Urothelium cell line (cell line): ENCODE results near the gene ZC3HAV1.
"Not testable (repeated sequence)": the region's sequence is repeated elsewhere in the genome, so short reads cannot be mapped to it uniquely, and the experiment has no call there.

Source experiments
- DNase-seq: peaks from one replicate; pipeline ENCODE4 v3.0.0; 2011; ENCODE audit warnings: low spot score, mixed read lengths
- FAIRE-seq: peaks from 2 replicates; lab custom pipeline; 2011; peaks lifted over from hg19 to GRCh38; lab: Jason Lieb, UNC

The ZC3HAV1 gene

GRCh38 chr7:139112741-139113250, 3.3 kb upstream of the ZC3HAV1 start:
- FAIRE-seq: no peak

GRCh38 chr7:139112316-139112715, 2.8 kb upstream of the ZC3HAV1 start:
- FAIRE-seq (no peak), DNase-seq (no peak)

More at GRCh38 chr7:139112741-139113250, 3.3 kb upstream of the ZC3HAV1 start:
- DNase-seq: no peak

- no peak for DNase-seq
- FAIRE-seq: no peak
These were observed 2.3 kb upstream of the ZC3HAV1 start for GRCh38 chr7:139111811-139112301.

- FAIRE-seq: no peak
- DNase-seq: no peak
These were observed 1.6 kb upstream of the ZC3HAV1 start for GRCh38 chr7:139111147-139111546.

GRCh38 chr7:139109983-139110411, 477 bp upstream of the ZC3HAV1 start:
- FAIRE-seq: no peak

GRCh38 chr7:139108266-139109187, 993 bp downstream of the ZC3HAV1 start:
- DNase-seq (peak; percentile 21), FAIRE-seq (no peak)

More at GRCh38 chr7:139109983-139110411, 477 bp upstream of the ZC3HAV1 start:
- no peak for DNase-seq

GRCh38 chr7:139106959-139107358, 2.6 kb downstream of the ZC3HAV1 start:
- FAIRE-seq (no peak), DNase-seq (no peak)

- not testable (repeated sequence) for DNase-seq, FAIRE-seq
These were observed 3.3 kb downstream of the ZC3HAV1 start for GRCh38 chr7:139106227-139106626.

- FAIRE-seq: no peak
These were observed 4.0 kb downstream of the ZC3HAV1 start for GRCh38 chr7:139105484-139105883.

GRCh38 chr7:139104091-139104450, 5.4 kb downstream of the ZC3HAV1 start:
- DNase-seq (no peak), FAIRE-seq (no peak)

More at GRCh38 chr7:139105484-139105883, 4.0 kb downstream of the ZC3HAV1 start:
- no peak for DNase-seq

- FAIRE-seq: no peak
- no peak for DNase-seq
These were observed 6.3 kb downstream of the ZC3HAV1 start for GRCh38 chr7:139103057-139103815.

- not testable (repeated sequence) for DNase-seq, FAIRE-seq
These were observed 7.8 kb downstream of the ZC3HAV1 start for GRCh38 chr7:139101637-139102158.

- DNase-seq (no peak), FAIRE-seq (no peak)
These were observed 10.2 kb downstream of the ZC3HAV1 start for GRCh38 chr7:139099172-139099947.

GRCh38 chr7:139095194-139095659, 14.3 kb downstream of the ZC3HAV1 start:
- no peak for FAIRE-seq
- no peak for DNase-seq

GRCh38 chr7:139094596-139094995, 14.9 kb downstream of the ZC3HAV1 start:
- no peak for FAIRE-seq
- DNase-seq: no peak

GRCh38 chr7:139094030-139094429, 15.5 kb downstream of the ZC3HAV1 start:
- no peak for DNase-seq
- FAIRE-seq: no peak

- DNase-seq, FAIRE-seq: not testable (repeated sequence)
These were observed 16.0 kb downstream of the ZC3HAV1 start for GRCh38 chr7:139093512-139093911.

GRCh38 chr7:139092090-139092796, 17.3 kb downstream of the ZC3HAV1 start:
- FAIRE-seq (no peak), DNase-seq (no peak)

- DNase-seq (no peak), FAIRE-seq (no peak)
These were observed 17.9 kb downstream of the ZC3HAV1 start for GRCh38 chr7:139091677-139091996.

- no peak for DNase-seq
- FAIRE-seq: no peak
These were observed 20.4 kb downstream of the ZC3HAV1 start for GRCh38 chr7:139089118-139089517.
